GM12878 (cell line): ENCODE results near the gene ZNF655.

Experiments
- BRCA1 ChIP-seq: IDR thresholded peaks from 2 replicates; pipeline ENCODE4 v1.6.1; 2011; ENCODE audit warnings: low read depth, low read length, improper control_type of control experiment
- CTCF ChIP-seq, 3 experiments: IDR thresholded peaks in 2 of 3; conservative IDR thresholded peaks in 1 of 3; 2 replicates each; pipeline ENCODE4 v1.5.1; 2011; ENCODE audit warnings: low read depth in 3 of 3, low read length in 3 of 3, mild to moderate bottlenecking in 3 of 3, control low read depth in 2 of 3, moderate library complexity in 2 of 3, inconsistent platforms in 1 of 3, mixed read lengths in 1 of 3; ENCODE audit not compliant: control insufficient read depth in 2 of 3, insufficient read depth in 1 of 3; ENCODE audit errors: extremely low read depth in 1 of 3
- DPF2 ChIP-seq: fragments of 450-650 bp; IDR thresholded peaks from 2 replicates; pipeline ENCODE4 v1.6.1; 2017; ENCODE audit warnings: mild to moderate bottlenecking
- EP300 ChIP-seq, 2 experiments: fragments of 150-350 bp in 1 of 2; IDR thresholded peaks; 2 replicates each; pipeline ENCODE4 v1.6.1; 2011 to 2012; ENCODE audit warnings: low read depth in 2 of 2, low read length in 2 of 2, borderline replicate concordance in 1 of 2, improper control_type of control experiment in 1 of 2, inconsistent platforms in 1 of 2; ENCODE audit not compliant: control insufficient read depth in 1 of 2
- ESRRA ChIP-seq: IDR thresholded peaks from 2 replicates; pipeline ENCODE4 v1.6.1; 2012; ENCODE audit warnings: mild to moderate bottlenecking, low read length, improper control_type of control experiment
- EZH2 ChIP-seq: IDR thresholded peaks from 2 replicates; pipeline ENCODE4 v1.6.1; 2012; ENCODE audit warnings: low read depth, mild to moderate bottlenecking, control low read depth, inconsistent platforms, low read length, borderline replicate concordance; ENCODE audit not compliant: control insufficient read depth
- FOS ChIP-seq: IDR thresholded peaks from 3 replicates; pipeline ENCODE4 v1.6.1; 2011; ENCODE audit warnings: borderline replicate concordance; ENCODE audit not compliant: insufficient read length; ENCODE audit errors: extremely low read depth
- GABPA ChIP-seq: IDR thresholded peaks from 2 replicates; pipeline ENCODE4 v1.6.1; 2014; ENCODE audit warnings: antibody characterized with exemption, low read depth, mild to moderate bottlenecking, inconsistent platforms
- MXI1 ChIP-seq: fragments of 150-350 bp; IDR thresholded peaks from 2 replicates; pipeline ENCODE4 v1.6.1; 2011; ENCODE audit warnings: low read depth, mild to moderate bottlenecking, inconsistent platforms, low read length, improper control_type of control experiment
- REST ChIP-seq: IDR thresholded peaks from 2 replicates; pipeline ENCODE4 v1.6.1; 2012; ENCODE audit warnings: mild to moderate bottlenecking, low read depth, low read length
- SIN3A ChIP-seq: IDR thresholded peaks from 2 replicates; pipeline ENCODE4 v1.6.1; 2012; ENCODE audit warnings: low read depth, low read length, improper control_type of control experiment
- SMC3 ChIP-seq: IDR thresholded peaks from 2 replicates; pipeline ENCODE4 v1.6.1; 2011; ENCODE audit warnings: low read length, improper control_type of control experiment, borderline replicate concordance
- SREBF1 ChIP-seq: IDR thresholded peaks from 2 replicates; pipeline ENCODE4 v1.6.1; 2012; ENCODE audit warnings: mild to moderate bottlenecking, low read length

GRCh38 chr7:99562114-99562784 is 3.8 kb downstream of the ZNF655 start:
- TF ChIP-seq CTCF (IDR thresholded peaks at IDR 0.05 in 2 of 3, conservative IDR thresholded peaks at IDR 0.05 in 1 of 3; ENCODE audit: control insufficient read depth in 2 of 3, extremely low read depth in 1 of 3, insufficient read depth in 1 of 3, low read depth in 3 of 3, low read length in 3 of 3) (no peak), GABPA (no peak), MXI1 (no peak), ESRRA (no peak), BRCA1 (no peak), EZH2 (no peak), SREBF1 (no peak), REST (no peak), SMC3 (no peak), EP300 (IDR thresholded peaks at IDR 0.05; ENCODE audit: borderline replicate concordance in 1 of 2, control insufficient read depth in 1 of 2, low read depth in 2 of 2, low read length in 2 of 2) (no peak), DPF2 (no peak), SIN3A (no peak), FOS (no peak)
